A673 (cell line): Measurements from ENCODE around the gene BST1.
"Not testable (repeated sequence)": the region's sequence is repeated elsewhere in the genome, so short reads cannot be mapped to it uniquely, and the experiment has no call there.

Experiments used
- EZH2 ChIP-seq: fragments of 200-600 bp; sonication (generic); IDR thresholded peaks from 2 replicates; pipeline ENCODE4 v1.6.1; 2017; ENCODE audit warnings: borderline replicate concordance, low read depth, mild to moderate bottlenecking, mixed read lengths, antibody characterized with exemption, low read length; ENCODE audit not compliant: poor library complexity, severe bottlenecking
- TF ChIP-seq, protein P1 (sequence below): fragments of 300-800, 200-600 bp; sonication (generic); conservative IDR thresholded peaks from 2 replicates; pipeline ENCODE4 v1.5.1; 2017; ENCODE audit warnings: low read depth, mild to moderate bottlenecking, antibody characterized with exemption, low read length, moderate library complexity, mixed read lengths

GRCh38 chr4:15733061-15733460, 30.2 kb downstream of the BST1 start:
- TF ChIP-seq EZH2 = not testable (repeated sequence)
- TF ChIP-seq, protein P1, sequence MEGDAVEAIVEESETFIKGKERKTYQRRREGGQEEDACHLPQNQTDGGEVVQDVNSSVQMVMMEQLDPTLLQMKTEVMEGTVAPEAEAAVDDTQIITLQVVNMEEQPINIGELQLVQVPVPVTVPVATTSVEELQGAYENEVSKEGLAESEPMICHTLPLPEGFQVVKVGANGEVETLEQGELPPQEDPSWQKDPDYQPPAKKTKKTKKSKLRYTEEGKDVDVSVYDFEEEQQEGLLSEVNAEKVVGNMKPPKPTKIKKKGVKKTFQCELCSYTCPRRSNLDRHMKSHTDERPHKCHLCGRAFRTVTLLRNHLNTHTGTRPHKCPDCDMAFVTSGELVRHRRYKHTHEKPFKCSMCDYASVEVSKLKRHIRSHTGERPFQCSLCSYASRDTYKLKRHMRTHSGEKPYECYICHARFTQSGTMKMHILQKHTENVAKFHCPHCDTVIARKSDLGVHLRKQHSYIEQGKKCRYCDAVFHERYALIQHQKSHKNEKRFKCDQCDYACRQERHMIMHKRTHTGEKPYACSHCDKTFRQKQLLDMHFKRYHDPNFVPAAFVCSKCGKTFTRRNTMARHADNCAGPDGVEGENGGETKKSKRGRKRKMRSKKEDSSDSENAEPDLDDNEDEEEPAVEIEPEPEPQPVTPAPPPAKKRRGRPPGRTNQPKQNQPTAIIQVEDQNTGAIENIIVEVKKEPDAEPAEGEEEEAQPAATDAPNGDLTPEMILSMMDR = not testable (repeated sequence)
